Naive thymus-derived CD8-positive, alpha-beta T cell (primary cell): ENCODE data around the gene ABHD10. TPM values are rescaled to one million over a fixed set of nuclear protein-coding genes. Genes with fewer than 3 reads are reported as not detected.

Experiments used
- polyA plus RNA-seq, 3 donors: library from polyadenylated mRNA; unstranded; fragments of 300-500 nt; fragmentation: Illumina TruSeq; gene quantifications; one replicate each; pipeline ENCODE4 v1.2.3, GENCODE V29; 2021
- total RNA-seq, 8 experiments: library from RNA in 2 of 8; stranded (reverse) in 2 of 8; gene quantifications; one replicate each; pipeline ENCODE4 v1.2.3 and lab custom pipeline; 2021 to 2026

Gene ABHD10
- total and polyA plus RNA-seq, 5 experiments from 2014 or later, result 31.3 to 40.9 (median 39.2) TPM

Other genes starting within 250 kb of the ABHD10 start
- gene PHLDB2, start 119.8 kb upstream of the ABHD10 start, total RNA-seq, result 1 to 10 TPM; 2.1 to 3.0 TPM
- gene PHLDB2, start 119.8 kb upstream of the ABHD10 start, polyA plus RNA-seq, result 1 to 10 TPM in 1 of 3 donors, under 1 TPM in 2; 0.46 to 4.6 (median 0.53) TPM
- gene TAGLN3, start 19.9 kb downstream of the ABHD10 start, total RNA-seq, result not detected
- gene TAGLN3, start 19.9 kb downstream of the ABHD10 start, polyA plus RNA-seq, result not detected
- gene TMPRSS7, start 55.7 kb downstream of the ABHD10 start, total RNA-seq, result not detected
- under 1 TPM in 2 of 3 donors, not detected in 1; 0.08 to 0.12 TPM for gene TMPRSS7, start 55.7 kb downstream of the ABHD10 start, polyA plus RNA-seq
- under 1 TPM; 0.94 to 0.96 TPM for gene C3orf52, start 107.4 kb downstream of the ABHD10 start, total RNA-seq
- gene C3orf52, start 107.4 kb downstream of the ABHD10 start, polyA plus RNA-seq, result under 1 TPM; 0.54 to 0.96 (median 0.64) TPM
- 10 to 100 TPM; 15.1 TPM for gene GCSAM, start 154.2 kb downstream of the ABHD10 start, total RNA-seq
- 10 to 100 TPM; 18.1 to 25.3 (median 22.0) TPM for gene GCSAM, start 154.2 kb downstream of the ABHD10 start, polyA plus RNA-seq